ENCODE measurements around the gene OLFM2.
"Not testable (repeated sequence)": the region's sequence is repeated elsewhere in the genome, so short reads cannot be mapped to it uniquely, and the experiment has no call there.

Gene OLFM2

DNA sequence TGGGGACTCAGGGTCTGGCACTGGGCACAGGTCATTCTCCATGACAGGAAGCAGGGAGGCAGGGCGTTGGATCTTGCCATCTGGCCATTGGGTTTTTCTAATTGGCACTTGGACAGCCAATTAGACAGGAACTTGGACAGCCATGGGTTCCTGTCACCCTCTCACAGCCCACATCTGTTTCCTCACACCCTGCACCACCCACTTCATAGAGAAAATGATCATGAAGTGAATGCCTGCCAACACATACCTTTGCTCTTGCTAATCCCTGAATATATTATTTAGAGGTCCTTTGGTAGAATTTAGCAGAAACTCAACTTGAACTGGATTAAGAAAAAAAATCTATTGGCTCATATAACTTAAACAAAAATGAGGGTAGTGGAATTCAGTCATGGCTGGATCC, 4.9 kb upstream of the OLFM2 start:
- DNase-seq = no peak

DNA sequence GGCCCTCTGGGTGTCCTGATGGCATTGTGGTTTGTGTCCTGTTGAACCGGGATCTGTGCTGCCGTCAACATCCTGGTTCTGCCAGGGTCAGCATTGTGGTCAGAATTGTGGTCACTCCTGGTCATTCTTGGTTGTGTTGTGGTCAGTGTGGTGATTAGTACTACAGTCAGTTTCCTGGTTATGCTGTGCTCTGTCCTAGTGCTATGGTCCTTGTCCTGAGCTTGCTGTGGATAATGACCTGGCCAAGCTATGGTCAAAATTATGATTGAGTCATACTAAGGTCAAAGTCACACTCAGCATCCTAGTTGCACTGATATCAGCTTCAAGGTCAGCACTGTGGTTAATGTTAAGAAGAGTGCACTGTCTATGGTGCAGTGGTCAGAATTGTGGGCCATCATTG, 4.5 kb upstream of the OLFM2 start:
- DNase-seq = no peak

DNA sequence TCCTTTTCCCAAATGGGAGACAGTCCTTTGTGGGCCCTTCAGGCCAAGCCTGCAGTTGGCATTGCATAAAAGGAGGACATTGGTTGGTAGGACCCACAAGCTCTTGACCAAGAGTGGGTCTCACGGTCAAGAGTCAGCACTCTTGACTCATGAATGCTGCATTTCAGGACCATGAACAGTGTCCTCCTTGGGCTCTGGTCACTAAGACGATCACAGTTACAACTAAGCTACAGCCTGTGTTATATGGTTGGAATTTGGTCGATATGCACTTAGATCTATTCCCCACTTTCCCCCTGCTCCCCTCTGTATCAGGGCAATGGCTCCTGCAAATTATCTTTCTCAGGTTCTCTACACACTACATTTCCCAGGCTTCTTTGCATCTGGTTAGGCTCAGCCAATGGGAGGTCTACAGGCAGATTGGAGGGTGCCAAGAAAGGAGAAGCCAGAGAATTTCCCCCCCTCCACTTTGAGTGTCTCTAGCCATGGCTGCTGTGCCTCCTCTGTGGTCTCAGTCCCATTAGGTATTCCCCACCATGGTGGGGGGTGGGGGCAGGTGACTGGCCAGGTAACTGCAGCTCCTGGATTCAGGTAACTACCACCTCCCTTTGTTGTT, 3.1 kb upstream of the OLFM2 start:
- DNase-seq = no peak

DNA sequence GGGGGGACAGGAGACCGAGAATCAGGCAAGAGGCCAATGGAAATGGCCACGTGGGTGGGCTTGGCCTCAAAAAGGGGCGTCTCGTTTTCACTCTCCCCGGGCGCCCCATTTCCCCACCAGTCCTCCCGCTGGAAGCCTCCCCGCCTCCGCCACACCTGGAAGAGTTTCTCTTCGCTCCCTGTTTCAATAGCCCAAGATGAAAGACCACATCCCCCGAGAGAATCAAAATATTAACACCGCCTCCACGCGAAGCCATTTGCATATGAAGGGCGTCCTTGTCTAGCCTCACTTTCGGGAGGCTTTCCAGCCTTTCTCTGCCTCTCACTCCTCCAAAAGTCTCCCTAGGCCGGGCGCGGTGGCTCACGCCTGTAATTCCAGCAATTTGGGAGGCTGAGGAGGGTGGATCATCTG, 691 bp upstream of the OLFM2 start:
- DNase-seq = no peak

DNA sequence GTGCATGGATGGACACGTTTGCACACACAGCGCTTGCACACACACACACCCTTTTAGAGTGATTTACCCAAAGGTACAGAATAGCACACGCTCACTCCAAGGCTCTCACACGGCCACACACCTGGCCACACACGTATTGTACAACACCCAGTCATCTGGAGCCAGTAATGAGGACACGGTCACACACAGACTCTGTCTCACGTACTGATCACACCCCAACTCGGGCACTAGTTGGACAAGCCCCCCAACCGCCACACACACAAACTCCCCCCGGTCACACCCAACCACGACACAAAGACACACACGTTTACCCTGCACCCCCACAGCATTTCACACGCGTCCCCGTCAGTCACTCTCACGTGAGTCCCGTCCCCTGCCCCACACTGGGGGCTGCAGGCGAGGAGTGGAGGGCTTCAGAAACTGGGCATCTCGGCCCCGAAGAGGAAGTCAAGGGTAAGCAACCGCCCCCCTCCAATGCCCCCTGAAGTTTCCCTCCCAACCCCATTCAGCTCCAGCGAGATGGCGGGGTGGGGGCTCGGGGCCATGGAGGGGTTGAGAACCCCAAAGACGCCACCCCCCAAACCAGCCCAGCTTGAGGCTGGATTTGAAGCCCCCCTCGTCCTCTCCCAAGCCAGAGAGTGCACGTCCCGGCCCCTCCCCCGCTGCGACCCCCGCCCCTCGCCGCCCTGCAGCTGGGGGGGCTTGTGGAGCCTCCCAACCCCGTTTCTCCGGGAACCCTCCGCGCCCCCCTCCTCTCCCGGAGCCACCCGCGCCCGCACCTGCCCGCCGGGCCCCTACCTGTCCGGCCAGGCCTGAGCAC, 599 bp downstream of the OLFM2 start:
- DNase-seq = no peak

DNA sequence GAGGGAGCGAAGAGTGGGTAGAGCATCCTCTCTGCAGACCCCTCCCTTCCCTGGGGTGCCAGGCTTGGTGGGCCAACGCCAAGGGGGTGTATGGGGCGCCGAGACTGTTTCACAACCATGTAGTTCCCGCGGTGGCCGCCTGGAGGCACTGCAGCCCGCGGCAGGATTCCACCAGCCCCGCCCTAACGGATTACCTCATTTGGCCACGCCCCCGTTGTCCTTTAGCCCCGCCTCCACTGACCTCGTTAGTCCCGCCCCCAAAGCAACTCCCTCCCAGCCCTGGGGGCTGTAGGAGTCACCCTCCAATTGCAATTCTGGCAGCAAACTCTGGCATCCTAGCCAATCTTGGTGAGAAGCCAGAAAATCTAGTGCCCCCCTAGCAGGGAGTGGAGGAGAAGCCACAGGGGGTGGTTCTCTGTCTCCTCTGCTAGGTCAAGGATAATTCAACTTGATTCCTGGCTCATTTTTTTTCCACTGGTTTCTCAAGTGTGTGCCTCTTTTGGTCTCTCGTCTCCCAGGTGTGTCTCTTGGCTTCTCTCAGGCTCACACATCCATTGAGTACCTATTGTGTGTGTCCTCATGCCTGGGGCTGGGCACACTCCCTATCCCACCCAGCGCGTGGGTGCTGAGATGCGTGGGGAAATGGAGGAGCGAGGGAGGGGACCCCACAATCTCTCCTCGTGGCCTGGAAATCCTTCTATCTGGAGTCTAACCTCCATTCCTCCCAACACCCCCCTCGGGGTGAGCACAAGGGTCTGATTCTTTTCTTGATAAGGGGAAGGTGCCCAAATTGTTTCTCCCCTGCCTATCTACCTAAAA, 2.0 kb downstream of the OLFM2 start:
- DNase-seq = peak; percentile 36

DNA sequence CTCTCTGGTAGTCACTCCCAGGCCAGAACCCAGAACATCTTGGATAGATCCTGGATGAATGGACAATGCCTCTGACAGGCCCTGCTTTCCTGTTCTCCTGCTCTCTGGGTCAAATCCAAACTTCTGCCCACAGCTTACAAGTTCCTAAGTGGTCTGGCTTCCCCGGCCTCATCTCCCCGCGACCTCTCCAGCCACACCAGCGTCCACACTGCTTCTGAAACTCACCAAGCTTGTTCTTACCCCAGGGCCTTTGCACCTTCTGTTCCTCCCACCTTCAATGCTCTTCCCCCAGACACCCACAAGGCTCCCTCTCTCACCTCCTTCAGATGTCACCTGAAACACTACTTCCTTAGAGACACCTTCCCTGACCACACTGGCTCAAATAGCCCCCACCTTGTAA, 3.5 kb downstream of the OLFM2 start:
- DNase-seq = no peak

GRCh38 chr19:9931629-9932028, 4.7 kb downstream of the OLFM2 start:
- no peak for DNase-seq

GRCh38 chr19:9923440-9923839, 12.9 kb downstream of the OLFM2 start:
- no peak for DNase-seq

DNA sequence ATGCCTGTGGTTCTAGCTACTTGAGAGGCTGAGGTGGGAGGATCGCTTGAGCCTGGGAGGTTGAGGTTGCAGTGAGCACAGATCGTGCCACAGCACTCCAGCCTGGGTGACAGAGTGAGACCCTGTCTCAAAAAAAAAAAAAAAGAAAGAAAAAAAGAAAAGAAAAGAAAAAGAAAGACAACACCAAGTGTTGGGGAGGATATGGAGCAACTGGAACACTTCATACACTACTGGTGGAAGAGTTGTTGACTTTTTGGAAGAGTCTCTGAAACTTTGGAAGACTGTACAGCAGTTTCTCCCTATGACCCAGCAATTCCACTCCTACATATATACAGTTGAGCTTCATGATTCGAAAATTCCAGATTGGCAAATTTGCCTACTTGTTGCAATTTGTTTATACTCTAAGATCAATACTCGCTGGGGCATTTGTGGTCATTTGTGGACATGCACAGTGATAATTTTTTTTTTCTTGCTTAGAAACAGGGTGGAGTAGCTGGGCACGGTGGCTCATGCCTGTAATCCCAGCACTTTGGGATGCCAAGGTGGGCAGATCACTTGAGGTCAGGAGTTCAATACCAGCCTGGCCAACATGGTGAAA, 13.4 kb downstream of the OLFM2 start:
- not testable (repeated sequence) for DNase-seq

DNA sequence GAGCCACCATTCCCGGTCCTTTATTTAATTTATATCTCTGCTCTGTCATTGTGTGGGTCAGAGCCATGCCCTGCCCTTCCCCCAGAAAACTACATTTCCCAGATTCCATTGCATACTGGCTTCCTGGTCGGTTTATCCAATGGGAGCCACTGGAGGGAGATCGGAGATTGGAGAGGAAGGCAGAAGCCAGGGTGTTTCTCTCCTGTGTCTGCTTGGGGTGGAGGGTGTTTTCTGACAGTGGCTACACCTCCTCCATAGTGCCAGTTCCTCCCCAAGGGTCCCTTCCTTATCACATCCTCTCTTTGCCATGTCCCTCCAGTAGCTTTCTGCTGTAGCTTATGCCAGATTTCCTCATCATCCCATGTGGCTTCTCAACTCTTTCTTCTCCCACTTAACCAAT, 19.0 kb downstream of the OLFM2 start:
- no peak for DNase-seq

DNA sequence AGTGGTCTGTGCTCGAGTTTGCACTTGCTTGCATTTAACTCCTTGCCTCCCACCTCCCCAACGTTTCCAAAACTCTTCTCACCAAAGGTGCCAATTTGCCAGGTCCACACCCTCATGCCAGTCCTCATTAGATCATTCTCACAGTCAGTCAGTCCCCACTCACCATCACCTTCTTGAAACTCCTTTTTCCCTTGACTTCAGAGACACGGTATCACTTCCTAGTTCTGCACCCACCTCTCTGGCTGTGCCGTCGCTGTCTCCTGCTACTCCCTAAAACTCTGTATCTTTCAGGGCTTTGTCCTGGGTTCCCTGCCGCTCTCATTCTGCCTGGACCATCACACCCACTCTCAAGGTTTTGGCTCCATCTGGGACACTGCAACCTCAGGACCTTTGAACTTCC, 19.6 kb downstream of the OLFM2 start:
- no peak for DNase-seq

DNA sequence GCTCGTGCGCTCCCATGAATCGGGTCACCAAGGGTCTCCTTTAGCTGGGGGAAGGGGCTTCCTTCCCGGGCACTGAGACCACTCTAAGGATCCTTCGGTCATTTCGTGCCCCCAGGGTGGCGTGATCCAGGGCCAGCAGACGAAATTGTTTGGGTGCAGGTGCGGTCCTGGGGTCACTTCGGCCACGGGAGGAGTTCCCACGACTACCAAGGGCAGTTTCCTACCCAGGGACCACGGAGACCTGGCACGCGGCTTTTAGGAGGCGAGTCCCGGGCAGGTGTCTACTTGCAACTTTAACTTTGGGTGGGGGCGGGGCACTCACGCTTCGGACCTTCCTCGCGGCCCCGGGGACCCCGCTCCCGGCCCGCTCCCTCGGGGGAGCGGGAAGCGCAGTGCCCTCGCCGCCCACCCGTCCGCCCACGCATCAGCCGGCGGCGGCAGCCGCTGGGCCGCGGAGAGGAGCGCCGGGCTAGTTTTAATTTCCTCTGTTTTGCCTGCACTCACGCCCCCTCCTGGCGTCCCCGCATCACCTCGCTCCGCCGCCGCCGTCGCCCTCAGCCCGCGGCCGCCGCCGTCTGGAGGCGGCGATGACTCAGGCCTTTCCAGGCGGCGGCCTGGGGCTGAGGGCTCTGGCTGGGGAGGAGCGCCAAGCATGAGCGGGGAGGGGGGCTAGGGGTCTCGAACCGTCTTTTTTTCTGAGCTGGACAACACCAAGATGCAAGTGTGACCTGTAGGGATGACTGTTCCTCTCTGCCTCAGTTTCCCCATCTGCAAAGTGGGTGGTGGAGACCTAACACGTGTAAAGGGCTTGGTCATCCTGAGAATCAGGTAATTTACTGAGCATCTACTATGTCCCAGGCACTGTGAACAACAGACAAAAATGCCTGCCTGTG, 21.8 kb downstream of the OLFM2 start:
- DNase-seq = peak; percentile 72

DNA sequence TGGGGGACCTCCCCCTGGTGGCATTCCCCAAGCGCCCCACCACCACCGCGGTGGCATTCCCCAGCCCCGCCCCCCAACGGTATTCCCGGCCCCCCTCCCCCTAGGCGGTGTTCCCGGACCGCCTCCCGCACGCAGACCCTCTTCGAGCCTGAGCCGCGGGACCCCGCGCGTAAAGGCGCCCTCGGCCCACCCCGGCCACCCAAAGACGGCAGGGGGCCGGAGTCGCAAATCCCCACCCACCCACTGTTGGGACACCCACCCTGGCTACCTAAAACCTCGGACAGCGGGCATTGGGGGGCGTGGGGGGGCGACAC, 22.4 kb downstream of the OLFM2 start:
- no peak for DNase-seq

GRCh38 chr19:9913237-9914000, 22.9 kb downstream of the OLFM2 start:
- no peak for DNase-seq

DNA sequence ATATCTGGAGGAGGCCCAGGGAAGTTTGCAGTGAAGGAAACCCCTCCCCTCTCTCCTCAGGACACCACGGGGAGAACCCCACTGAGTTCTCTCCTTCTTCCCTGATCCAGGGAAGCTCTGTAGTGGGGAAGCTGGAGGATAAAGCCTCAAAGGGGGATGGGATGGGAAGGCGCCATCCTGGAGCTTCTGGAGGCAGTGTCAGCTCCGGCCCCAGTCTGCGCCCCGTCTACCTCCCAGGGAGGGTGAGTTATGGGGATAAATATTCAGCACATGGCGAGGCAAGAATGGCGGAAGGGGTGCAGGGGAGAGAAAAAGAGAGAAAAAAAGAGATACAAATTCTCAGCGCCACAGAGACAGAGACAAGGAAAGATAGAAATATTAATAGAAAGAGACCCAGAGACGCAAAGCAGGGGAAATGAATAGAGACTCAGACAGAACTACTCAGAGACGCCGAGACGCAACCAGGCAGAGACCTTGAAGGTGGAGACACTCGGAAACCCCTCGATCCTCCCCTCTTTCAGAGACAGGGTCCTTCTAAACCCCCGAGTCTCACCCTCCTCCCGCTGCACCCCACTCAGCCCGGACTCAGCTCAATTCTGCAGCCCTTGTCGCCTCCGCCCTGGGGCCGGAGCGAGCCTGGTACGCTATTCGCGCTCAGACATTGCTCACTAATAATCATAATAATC, 23.6 kb downstream of the OLFM2 start:
- no peak for DNase-seq

GRCh38 chr19:9911524-9912185, 24.7 kb downstream of the OLFM2 start:
- no peak for DNase-seq

DNA sequence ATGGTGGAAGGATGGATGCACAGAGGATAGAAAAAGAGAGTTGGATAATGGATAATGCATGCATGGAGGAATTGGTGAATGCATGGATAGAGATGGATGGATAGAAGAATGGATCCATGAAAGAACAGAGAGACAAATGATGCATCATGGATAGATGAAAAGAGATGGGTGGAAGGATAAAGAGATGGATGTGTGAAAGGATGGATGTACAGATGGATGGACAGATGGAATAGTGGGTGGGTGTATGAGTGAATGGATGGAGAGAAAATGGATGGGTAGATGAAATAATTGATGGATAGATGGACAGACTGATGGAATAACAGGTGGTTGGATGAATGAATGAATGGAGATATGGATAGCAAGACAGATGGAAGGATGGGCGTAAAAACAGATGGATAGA, 25.7 kb downstream of the OLFM2 start:
- no peak for DNase-seq

GRCh38 chr19:9909251-9909650, 27.1 kb downstream of the OLFM2 start:
- DNase-seq = no peak

DNA sequence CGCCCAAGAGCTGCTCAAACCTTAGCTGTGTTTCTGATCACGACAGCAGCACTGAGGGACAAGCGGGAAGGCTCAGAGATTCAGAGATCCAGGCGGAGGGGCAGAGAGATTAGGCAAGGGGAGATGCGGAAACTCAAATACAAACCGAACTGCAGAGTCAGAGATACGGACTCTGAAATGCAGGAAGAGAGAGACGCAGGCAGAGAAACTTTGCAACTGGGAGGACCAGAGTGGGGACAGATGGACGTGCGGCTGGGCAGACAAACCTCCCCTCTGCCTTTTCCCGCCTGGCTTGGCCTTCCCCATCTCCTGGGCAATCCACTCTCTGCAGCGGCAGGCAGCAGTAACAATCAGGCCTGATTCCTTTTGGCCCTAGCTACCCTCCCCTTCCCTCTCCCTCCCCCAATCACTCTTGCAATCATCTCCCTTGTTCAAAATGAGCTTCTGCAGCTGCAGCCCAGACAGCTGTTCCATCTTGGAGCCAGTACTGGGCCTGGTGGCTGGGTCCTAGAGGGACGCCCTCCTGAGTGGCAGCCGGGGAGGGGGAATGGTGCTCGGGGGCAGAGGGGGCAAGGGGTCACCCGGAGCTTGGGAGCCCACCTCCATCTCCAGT, 29.7 kb downstream of the OLFM2 start:
- DNase-seq = no peak
